Right ventricle myocardium inferior (tissue), 1 donor: ENCODE results near the gene MGLL. TPM values are rescaled to one million over a fixed set of nuclear protein-coding genes. Genes with fewer than 3 reads are reported as not detected.
"Not testable (repeated sequence)": the region's sequence is repeated elsewhere in the genome, so short reads cannot be mapped to it uniquely, and the experiment has no call there.

Experiments used
- ATAC-seq: fragments of 200-7000 bp; cut with Tn5 transposase; one replicate; pipeline ENCODE4 v1.9.1; 2020; ENCODE audit warnings: mild to moderate bottlenecking, moderate library complexity
- DNase-seq: peaks from one replicate; pipeline ENCODE4 v3.0.0; 2021; ENCODE audit errors: missing footprints
- intact Hi-C: fragments of 100-400 bp; cut with DNase I; formaldehyde crosslinking; loops from one replicate; pipeline ENCODE4 v1.11.0; 2022
- total RNA-seq: library from RNA; stranded (reverse); fragmentation: NEBNext Ultra II Directional; extraction: Animal tissue kit (Norgen Biotek cat#: 25700); gene quantifications from one replicate; pipeline ENCODE4 v1.2.1, GENCODE V29; 2021
- donor health status: DM: no; HTN: yes; CAD: no; lungs with severe emphysema.

Gene MGLL
- total RNA-seq, 1 donor from 2014 or later, result 74.1 TPM

GRCh38 chr3:127694467-127695215, 127.7 kb downstream of the MGLL start:
- DNase-seq (peak; percentile 85), ATAC-seq (no peak)
- intact Hi-C loops, result no loop called here

GRCh38 chr3:127693336-127693843, 128.9 kb downstream of the MGLL start:
- ATAC-seq (no peak), DNase-seq (no peak)
- intact Hi-C loops, result no loop called here

DNA sequence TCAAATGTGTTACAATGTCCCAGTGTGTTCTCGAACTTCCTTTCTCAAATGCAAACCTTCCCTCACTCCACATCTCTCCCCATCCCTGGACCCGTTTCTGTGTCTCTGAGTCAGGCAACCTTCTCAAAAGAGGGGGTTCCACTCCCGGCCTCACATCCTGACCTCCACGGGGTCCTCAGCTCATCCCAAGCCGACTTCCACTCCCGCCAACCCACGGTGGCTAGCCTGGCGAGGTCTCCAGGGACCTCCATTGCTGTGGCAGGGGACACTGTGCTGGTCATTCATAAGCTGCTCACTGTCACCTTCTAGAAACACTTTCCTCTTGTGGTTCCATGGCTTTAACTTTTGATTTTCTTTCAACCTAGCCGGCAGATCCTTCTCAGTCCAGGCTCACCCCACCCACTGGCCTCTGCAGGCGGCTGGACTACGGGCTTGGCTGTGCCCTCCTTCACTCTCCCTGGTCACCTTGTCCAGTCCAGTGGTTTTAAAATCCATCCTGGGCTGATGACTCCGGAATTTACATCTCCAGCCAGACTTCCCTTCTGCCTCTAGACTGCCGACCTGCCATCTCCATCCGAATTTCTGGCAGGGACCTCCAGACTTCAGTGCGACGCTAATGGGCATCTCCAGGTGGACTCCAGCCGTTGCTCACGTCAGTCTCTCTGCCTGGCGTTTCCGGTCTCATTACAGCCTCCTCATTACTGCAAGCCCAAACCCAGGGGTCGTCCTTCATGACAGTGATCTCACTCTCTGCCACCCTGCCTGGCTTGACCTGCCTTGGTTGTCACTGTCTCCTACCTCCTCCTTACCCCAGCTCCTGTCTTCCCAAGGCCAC, 129.6 kb downstream of the MGLL start:
- no peak for DNase-seq
- no peak for ATAC-seq
- intact Hi-C loops, result no loop called here

DNA sequence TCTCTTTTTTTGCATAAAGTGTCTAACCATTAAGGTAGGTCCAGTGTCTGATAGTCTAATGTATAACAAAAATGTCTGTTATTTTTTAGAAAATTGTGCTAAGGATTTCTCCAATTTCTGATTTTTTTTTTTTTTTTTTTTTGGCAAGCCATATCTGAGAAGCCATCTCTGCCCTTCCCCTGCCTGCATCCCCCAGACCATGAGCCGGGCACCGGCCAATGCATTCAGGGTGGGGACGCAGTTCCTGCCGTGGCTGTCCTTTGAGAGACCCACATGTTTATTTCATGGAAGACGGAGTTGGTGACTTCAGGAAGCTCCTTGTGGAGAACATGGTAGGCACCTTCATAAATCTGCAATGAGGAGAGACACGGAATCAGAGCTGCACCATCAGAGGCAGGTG, 130.3 kb downstream of the MGLL start:
- ATAC-seq, result no peak
- no peak for DNase-seq
- intact Hi-C loops, result no loop called here

- intact Hi-C loops, result no loop called here
- ATAC-seq (no peak), DNase-seq (no peak)
Observed at GRCh38 chr3:127691489-127691888, 130.8 kb downstream of the MGLL start.

DNA sequence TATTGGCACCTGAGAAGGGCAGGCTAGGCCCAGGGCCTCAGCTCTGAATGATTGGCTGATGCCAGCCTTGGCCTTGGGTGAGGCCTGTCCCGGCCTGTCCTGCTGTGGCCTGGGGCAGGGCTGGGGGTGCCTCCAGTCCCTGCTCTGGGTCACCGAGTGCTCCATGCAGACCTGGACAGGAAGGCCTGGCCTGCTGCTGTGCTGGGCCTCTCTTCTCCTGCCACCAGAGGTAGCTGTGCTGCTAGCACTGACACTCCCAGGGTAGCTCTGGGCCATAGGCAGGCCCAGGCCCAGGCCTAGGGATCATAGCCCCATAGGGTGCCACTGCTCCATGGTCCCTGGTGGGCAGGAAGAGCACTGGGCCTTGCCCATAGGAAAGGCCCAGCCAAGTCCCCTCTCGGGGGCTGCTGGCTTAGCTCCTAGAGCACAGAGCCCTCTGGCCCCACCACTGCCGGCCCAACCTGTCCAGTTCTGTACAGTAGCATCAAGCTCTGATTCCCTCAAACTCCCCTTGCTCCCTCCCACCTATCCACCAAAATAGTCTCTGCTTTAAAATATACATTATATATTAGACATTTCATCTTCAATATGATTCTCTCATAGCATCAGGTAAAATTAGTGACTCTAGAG, 131.4 kb downstream of the MGLL start:
- ATAC-seq (peak; percentile 56), DNase-seq (no peak)
- intact Hi-C loops, result no loop called here

- DNase-seq, result no peak
- intact Hi-C loops, result no loop called here
- ATAC-seq, result no peak
Observed at GRCh38 chr3:127690106-127690505, 132.2 kb downstream of the MGLL start.

DNA sequence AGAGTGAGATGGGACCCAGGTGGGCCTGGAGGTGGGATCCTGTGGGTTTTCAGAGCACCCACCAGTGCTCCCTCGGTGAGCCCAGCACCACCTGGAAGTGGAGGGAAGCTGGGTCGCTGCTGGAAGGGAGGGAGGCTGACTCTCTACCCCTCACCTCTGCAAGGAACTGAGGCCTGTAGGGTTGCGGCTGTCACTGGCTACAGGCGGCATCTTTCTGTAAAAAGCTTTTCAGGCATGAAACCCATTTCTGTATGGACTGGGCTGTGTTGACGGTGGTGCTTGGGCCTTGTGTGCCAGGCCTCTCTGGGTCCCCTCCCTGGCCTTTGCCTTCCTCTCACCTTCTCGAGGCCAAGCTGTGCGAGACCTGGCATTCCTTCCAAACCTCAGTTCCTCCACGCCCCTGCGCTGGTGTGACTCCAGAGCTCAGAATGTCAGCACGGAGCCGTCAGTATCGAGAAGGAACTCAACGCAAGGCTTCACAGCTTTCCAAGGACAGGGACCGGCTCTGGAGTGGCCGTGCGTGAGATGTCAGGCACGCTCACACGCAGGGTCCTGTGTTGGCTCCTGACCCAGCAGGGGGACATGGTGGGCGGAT, 133.0 kb downstream of the MGLL start:
- ATAC-seq (no peak), DNase-seq (no peak)
- intact Hi-C loops, result no loop called here

- DNase-seq (no peak), ATAC-seq (peak; percentile 29)
- intact Hi-C loops, result no loop called here
Observed at GRCh38 chr3:127688416-127689265, 133.7 kb downstream of the MGLL start.

DNA sequence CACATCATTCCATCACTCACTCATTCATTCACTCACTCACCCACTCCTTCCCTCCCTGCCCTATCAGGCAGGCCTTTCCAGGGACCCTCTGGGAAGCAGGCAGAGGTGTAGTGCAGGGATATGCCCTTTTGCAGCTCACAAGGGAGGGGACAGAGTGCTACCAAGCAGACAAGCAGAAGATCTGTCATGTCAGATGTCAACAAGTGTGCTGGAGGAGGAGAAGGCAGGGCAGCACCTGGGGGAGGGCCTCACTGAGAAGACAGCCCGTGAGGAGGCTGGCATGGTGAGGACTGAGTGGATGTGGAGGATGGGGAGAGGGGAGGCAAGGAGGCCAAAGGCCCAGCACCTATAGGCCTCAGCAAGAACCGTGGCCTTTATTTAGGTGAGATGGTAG, 134.3 kb downstream of the MGLL start:
- no peak for DNase-seq
- ATAC-seq, result peak; percentile 2
- intact Hi-C loops, result no loop called here

DNA sequence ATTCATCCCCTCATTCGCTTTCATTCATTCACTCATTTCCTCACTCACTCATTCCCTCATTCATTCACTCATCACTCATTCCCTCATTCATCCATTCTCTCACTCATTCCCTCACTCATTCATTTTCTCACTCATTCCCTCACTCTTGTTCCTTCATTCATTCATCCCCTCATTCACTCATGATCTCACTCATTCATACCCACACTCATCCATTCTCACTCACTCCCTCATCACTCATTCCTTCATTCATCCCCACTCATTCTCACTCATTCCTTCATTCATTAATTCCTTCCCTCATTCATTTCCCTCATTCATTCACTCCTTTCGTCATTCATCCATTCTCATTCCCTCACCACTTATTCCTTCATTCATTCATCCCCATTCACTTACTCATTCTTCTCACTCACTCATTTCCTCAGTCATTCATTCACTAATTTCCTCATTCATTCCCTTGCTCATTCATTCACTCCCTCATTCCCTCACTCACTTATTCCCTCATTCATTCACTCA, 135.0 kb downstream of the MGLL start:
- ATAC-seq (no peak), DNase-seq (no peak)
- intact Hi-C loops, result no loop called here

- DNase-seq, result no peak
- no peak for ATAC-seq
- intact Hi-C loops, result no loop called here
Observed at GRCh38 chr3:127686512-127686894, 135.8 kb downstream of the MGLL start.

DNA sequence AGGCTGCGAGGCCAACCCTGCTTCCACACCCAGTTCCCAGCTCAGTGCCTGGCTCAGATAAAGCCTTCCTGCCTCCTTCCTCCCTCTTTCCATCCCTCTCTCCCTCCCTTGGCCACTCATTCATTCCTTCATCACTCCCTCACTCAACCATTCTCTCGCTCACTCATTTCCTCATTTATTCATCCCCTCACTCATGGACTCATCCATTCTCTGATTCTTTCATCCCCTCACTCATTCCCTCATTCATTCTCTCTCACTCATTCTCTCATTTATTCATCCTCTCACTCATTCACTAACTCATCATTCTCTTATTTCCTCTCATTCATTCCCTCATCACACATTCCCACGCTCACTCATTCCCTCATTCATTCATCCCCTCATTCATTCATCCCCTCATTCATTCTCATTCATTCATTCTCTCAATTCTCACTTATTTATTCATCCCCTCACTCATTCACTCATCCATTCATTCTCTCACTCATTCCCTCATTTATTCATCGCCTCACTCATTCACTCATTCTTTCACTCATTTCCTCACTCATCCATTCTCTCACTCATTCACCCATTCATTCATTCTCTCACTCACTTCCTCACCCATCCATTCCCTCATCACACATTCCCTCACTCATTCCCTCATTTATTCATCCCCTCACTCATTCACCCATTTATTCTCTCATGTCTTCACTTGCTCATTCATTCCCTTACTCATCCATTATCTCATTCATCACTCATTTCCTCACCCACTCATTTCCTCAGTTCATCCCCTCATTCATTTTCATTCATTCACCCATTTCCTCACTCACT, 136.4 kb downstream of the MGLL start:
- ATAC-seq (no peak), DNase-seq (no peak)
- intact Hi-C loops, result no loop called here

DNA sequence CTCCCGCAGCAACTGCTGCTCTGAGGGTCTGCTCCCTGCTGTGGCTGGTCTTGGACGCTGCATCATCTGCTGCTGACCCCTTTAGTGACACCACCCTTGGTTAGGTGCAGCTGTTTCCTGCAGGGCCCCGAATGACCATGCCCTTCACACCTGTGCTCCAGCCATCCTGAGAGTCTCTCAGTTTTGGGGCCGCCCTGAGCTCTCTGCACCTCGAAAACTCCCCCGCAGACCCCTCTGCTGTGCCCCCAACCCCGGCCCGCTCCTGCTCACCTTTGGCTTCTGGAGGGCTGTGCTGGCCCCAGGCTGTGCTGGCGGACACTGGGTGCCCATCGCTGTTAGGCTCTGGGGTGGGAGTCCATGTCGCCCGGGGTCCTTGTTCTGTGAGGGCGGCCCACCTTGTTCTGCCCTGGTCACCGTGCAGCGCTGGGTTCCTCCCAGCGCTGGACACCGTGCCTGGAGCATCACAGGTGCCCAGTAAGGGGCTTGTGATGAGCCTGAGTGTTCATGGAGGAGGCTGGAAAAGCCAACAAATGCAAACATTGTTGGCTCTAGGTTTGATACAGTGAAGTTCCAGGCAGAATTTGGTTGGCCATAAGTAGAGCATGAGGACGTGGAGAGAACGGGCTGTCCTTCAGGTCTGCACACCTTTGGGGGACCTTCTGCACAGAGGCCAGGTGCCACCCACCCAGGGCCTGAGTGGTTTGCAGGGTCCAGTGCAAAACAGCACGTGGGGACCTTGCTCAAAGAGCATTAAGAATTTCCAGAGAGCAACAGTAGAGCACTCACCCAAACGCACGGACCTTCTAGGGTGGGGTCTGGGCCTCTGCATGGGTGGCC, 137.2 kb downstream of the MGLL start:
- no peak for DNase-seq
- no peak for ATAC-seq
- intact Hi-C loops, result no loop called here

GRCh38 chr3:127682561-127682960, 139.8 kb downstream of the MGLL start:
- no peak for ATAC-seq
- intact Hi-C loops, result no loop called here
- no peak for DNase-seq

DNA sequence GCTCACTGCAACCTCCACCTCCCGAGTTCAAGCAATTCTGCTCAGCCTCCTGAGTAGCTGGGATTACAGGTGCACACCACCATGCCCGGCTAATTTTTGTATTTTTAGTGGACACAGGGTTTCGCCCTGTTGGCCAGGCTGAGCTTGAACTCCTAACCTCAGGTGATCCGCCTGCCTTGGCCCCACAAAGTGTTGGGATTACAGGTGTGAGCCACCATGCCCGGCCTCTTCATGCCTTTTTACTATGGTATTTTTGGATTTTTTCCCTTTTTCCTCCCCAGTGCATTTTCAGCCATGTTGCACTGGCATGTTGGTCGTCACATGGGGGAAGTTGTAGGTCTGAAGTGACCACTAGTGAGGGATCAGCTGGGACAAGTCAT, 140.2 kb downstream of the MGLL start:
- ATAC-seq, intact Hi-C loops, DNase-seq: not testable (repeated sequence)

DNA sequence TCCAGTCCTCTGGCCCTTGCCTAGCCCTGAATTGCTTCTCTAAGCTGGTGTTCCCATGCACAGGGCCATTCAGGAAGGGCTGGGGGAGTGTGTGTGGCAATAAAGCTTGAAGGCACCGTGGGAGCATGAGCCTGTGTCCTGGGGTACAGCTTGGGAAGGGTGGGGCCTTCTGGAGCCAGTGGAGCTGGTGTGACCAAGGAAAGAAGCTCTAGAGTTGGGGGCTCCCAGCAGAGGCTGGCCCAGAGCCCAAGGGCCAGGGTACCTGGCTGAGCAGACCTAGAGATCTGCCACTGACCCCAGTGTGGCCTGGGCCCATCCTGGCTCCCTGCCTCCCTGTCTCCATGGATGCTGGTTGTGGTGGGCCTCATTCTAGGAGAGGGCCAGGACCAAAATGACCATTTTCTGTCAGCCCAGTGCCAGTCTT, 141.5 kb downstream of the MGLL start:
- DNase-seq, result no peak
- intact Hi-C loops, result no loop called here
- ATAC-seq, result no peak
